ENCODE results near the gene ZNF784.

GRCh38 chr19:55656988-55657747, 32.8 kb upstream of the ZNF784 start:
- no peak for TF ChIP-seq CTCF (IDR thresholded peaks at IDR 0.05; ENCODE audit: poor library complexity)
- no peak for TF ChIP-seq EZH2 (IDR thresholded peaks at IDR 0.05; ENCODE audit: borderline replicate concordance)
- TF ChIP-seq EZH2phosphoT487 (IDR thresholded peaks at IDR 0.05; ENCODE audit: low read depth, severe bottlenecking, unreplicated experiment), result no peak
